HG02642 (cell line): ENCODE measurements around the gene PTBP3.
"Not testable (repeated sequence)": the region's sequence is repeated elsewhere in the genome, so short reads cannot be mapped to it uniquely, and the experiment has no call there.

ENCODE experiments used
- ATAC-seq: cut with Tn5 transposase; IDR thresholded peaks from one replicate; pipeline ENCODE4 v1.9.1; 2021; ENCODE audit warnings: mild to moderate bottlenecking; ENCODE audit not compliant: unreplicated experiment, poor library complexity

Gene PTBP3

DNA sequence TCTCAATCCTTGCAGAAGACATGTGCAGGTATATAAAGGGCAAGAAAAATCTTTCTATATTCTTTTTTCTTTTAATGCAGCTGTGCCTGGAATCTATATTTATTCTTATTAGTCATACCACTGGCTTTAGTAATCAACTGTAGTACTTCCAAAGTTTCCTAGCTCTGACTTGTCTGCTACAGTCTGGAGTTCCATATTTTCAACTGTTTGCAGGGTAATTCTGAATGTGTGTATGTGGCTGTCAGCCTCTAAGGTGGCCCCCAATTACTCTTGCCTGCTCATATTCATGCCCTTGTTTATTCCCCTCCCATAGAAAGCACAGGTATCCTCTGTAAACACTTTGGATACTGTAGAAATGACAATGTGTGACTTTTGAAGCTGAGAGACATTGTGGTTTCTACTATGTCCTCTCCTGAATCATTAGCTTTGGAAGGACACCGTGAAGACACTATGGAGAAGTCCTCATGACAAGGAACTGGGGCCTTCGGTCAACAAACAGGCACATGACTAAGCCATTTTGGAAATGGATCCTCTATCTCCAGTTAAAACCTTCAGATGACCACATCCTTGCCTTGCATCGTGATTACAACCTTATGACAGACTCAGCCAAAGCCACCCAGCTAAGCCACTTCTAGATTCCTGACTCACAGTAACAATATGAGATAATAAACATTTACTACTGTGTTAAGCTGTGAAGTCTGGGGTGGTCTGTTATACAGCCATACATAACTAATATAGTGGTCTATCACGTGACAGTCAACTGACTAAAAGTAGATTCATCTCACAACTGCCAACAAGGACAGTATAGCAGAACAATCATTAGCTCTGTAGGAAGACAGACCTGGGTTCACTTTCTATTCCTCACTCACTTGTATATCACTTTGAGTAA, 108.8 kb downstream of the PTBP3 start:
- peak; percentile 76 for ATAC-seq

DNA sequence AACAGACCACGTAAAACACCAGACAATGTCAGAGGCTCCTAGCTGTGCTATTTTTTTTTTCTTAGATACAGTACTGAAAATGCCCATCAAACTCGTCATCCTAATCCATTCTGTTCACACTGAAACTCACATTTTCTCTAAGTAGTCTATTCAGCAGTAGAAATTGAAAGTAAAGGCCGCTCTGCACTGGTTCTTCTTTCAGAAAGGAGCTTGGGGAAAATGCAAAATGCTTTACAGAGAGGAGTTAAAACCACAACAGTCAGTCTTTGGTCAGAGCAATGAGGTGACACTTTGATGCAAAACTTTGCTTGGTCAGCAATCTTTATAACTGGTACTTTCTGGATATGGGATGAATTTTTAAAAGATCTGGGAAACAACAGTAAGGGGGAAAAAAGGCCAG, 114.5 kb downstream of the PTBP3 start:
- peak; percentile 96 for ATAC-seq

- ATAC-seq = no peak
These were observed 120.5 kb downstream of the PTBP3 start for GRCh38 chr9:112212926-112213325.

DNA sequence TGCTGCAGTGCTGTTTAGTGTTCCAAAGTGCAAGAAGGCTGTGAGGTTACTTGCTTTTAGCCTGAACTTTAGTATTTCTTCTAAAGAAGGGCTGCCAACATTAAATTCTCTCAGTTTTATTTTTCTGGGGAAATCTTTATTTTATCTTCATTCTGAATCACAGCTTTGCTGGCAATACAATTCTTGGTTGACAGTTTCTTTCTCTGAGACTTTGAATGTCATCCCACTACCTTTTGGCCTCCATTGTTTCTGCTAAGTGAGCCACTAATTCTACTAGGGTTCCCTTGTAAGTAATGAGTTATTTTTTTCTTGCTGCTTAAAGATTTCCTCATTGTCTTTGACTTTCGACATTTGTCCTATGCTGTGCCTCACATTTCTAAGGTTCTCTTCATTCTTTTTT, 126.0 kb downstream of the PTBP3 start:
- ATAC-seq = no peak

DNA sequence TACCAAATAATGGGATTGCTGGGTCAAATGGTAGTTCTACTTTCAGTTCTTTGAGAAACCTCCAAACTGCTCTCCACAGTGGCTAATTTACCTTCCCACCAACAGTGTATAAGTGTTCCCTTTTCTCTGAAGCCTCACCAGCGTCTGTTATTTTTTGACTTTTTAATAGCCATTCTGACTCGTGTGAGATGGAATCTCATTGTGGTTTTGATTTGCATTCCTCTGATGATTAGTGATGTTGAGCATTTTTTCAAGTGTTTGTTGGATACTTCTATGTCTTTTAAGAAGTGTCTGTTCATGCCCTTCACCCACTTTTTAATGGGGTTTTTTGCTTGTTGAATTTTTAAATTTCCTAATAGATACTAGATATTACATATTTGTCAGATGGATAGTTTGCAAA, 129.9 kb downstream of the PTBP3 start:
- no peak for ATAC-seq

- no peak for ATAC-seq
These were observed 132.7 kb downstream of the PTBP3 start for GRCh38 chr9:112200711-112201110.

- no peak for ATAC-seq
These were observed 134.8 kb downstream of the PTBP3 start for GRCh38 chr9:112198646-112199045.

GRCh38 chr9:112194969-112195431, 138.4 kb downstream of the PTBP3 start:
- no peak for ATAC-seq

- ATAC-seq = no peak
These were observed 139.7 kb downstream of the PTBP3 start for GRCh38 chr9:112193572-112194288.

DNA sequence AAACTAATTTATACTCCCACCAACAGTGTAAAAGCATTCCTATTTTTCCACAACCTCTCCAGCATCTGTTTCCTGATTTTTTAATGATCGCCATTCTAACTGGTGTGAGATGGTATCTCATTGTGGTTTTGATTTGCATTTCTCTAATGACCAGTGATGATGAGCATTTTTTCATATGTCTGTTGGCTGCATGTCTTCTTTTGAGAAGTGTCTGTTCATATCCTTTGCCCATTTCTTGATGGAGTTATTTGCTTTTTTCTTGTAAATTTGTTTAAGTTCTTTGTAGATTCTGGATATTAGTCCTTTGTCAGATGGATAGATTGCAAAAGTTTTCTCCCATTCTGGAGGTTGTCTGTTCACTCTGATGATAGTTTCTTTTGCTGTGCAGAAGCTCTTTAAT, 143.1 kb downstream of the PTBP3 start:
- not testable (repeated sequence) for ATAC-seq

- ATAC-seq = no peak
These were observed 144.5 kb downstream of the PTBP3 start for GRCh38 chr9:112188884-112189283.

- no peak for ATAC-seq
These were observed 146.0 kb downstream of the PTBP3 start for GRCh38 chr9:112187404-112187803.

- ATAC-seq = no peak
These were observed 146.7 kb downstream of the PTBP3 start for GRCh38 chr9:112186695-112187094.

GRCh38 chr9:112184946-112185345, 148.5 kb downstream of the PTBP3 start:
- ATAC-seq = no peak

- no peak for ATAC-seq
These were observed 149.2 kb downstream of the PTBP3 start for GRCh38 chr9:112184221-112184620.

- peak; percentile 23 for ATAC-seq
These were observed 153.0 kb downstream of the PTBP3 start for GRCh38 chr9:112180387-112180881.

GRCh38 chr9:112179816-112180215, 153.6 kb downstream of the PTBP3 start:
- no peak for ATAC-seq

GRCh38 chr9:112176524-112176923, 156.9 kb downstream of the PTBP3 start:
- ATAC-seq = no peak

GRCh38 chr9:112175796-112176315, 157.6 kb downstream of the PTBP3 start:
- no peak for ATAC-seq

- peak; percentile 57 for ATAC-seq
These were observed 158.2 kb downstream of the PTBP3 start, which contains the start of gene SUSD1 for GRCh38 chr9:112174965-112175795. TSS of gene SUSD1 (minus strand) at chr9:112175297. CDS start at chr9:112175235, 62 bp downstream.
